K562 (cell line): ENCODE measurements around the gene CSTB. TPM values are rescaled to one million over a fixed set of nuclear protein-coding genes. Genes with fewer than 3 reads are reported as not detected.

Experiments used
- GATAD2B ChIP-seq: fragments of 450-650 bp; IDR thresholded peaks from 2 replicates; pipeline ENCODE4 v1.6.1; 2017; ENCODE audit warnings: mild to moderate bottlenecking, borderline replicate concordance
- ID3 ChIP-seq, 2 experiments: fragments of 250-450 bp in 1 of 2; fragments of 450-650 bp in 1 of 2; sonication (Bioruptor Pico) in 1 of 2; IDR thresholded peaks; 2 replicates each; pipeline versions ENCODE4 v1.6.1 to v1.8.0; 2016 to 2021; ENCODE audit warnings: mild to moderate bottlenecking in 2 of 2, moderate library complexity in 2 of 2, missing compliant biosample characterization in 1 of 2, missing genetic modification characterization in 1 of 2
- KDM2B ChIP-seq: fragments of 250-450 bp; sonication (Bioruptor Pico); IDR thresholded peaks from 2 replicates; pipeline ENCODE4 v1.8.0; 2021; ENCODE audit warnings: mild to moderate bottlenecking, moderate library complexity
- RBM14 ChIP-seq: fragments of 200-400 bp; formaldehyde crosslinking; IDR thresholded peaks from 2 replicates; pipeline ENCODE4 v1.6.1; 2018; ENCODE audit warnings: low read depth, mild to moderate bottlenecking, low read length, moderate library complexity, borderline replicate concordance; ENCODE audit not compliant: insufficient read depth
- SMARCA5 ChIP-seq: fragments of 450-650 bp; IDR thresholded peaks from 2 replicates; pipeline ENCODE4 v1.6.1; 2016
- ZBTB33 ChIP-seq: sonication (generic); formaldehyde crosslinking; IDR thresholded peaks from 2 replicates; pipeline ENCODE4 v1.8.1; 2023; ENCODE audit warnings: mild to moderate bottlenecking, missing genetic modification reagents
- ZBTB40 ChIP-seq, 2 experiments: fragments of 450-650 bp in 1 of 2; sonication (generic) in 1 of 2; formaldehyde crosslinking in 1 of 2; IDR thresholded peaks; 2 replicates each; pipeline versions ENCODE4 v1.7.1 to v1.9.0; 2016 to 2022; ENCODE audit warnings: inconsistent platforms in 1 of 2, mild to moderate bottlenecking in 1 of 2, missing genetic modification reagents in 1 of 2
- polyA plus RNA-seq, 8 experiments: library from polyadenylated mRNA; depleted of rRNA in 4 of 8; stranded (reverse) in 5 of 8; unstranded in 3 of 8; fragments of >200 nt; fragmentation: Nextera tagmentation in 2 of 8; fragmentation: Illumina TruSeq in 1 of 8; extraction: Ambion mirVana in 2 of 8; extraction: Trizol in 1 of 8; gene quantifications; 2 replicates each; pipeline versions ENCODE4 v1.2.1 to v1.2.3, GENCODE V29; 2011 to 2014; ENCODE audit warnings: inconsistent platforms in 1 of 8, missing spikeins in 1 of 8
- total RNA-seq, 7 experiments: library from RNA; depleted of rRNA in 6 of 7; stranded (reverse); fragments of >200 nt in 6 of 7; fragmentation: Illumina TruSeq in 2 of 7; extraction: Trizol in 2 of 7; gene quantifications; 2 replicates each; pipeline versions ENCODE4 v1.2.1 to v1.2.3, GENCODE V29; 2011 to 2021; ENCODE audit warnings: low replicate concordance in 1 of 7

CSTB gene
- total and polyA plus RNA-seq, 9 of the 15 experiments (the other 6 are each of a cell fraction or from before 2014, with no cell fraction given) = 12.4 to 65.0 (median 31.7) TPM

- TF ChIP-seq ZBTB33 (CRISPR knock-in tag) (0 out of 2 replicates have a peak, but pooled peaks have one; percentile 37), ZBTB40 (IDR thresholded peaks at IDR 0.05) (0 out of 2 replicates have a peak, but pooled peaks have one; percentile 37), ZBTB40 (CRISPR knock-in tag; IDR thresholded peaks at IDR 0.05) (no peak), GATAD2B (0 out of 2 replicates have a peak, but pooled peaks have one; percentile 11), RBM14 (0 out of 2 replicates have a peak, but pooled peaks have one; percentile 81), ID3 (CRISPR knock-in tag; IDR thresholded peaks at IDR 0.05) (no peak), ID3 (tag; IDR thresholded peaks at IDR 0.05) (peak; percentile 90), SMARCA5 (no peak), KDM2B (CRISPR knock-in tag) (peak; percentile 94; the same call in 1 of the 2 replicates)
These were observed at the start of gene CSTB (continued) for GRCh38 chr21:43775795-43776430.
